IMR-90 (cell line): Measurements from ENCODE around the gene PAM16. TPM values are rescaled to one million over a fixed set of nuclear protein-coding genes. Genes with fewer than 3 reads are reported as not detected.

Source experiments
- ATAC-seq: fragments of 200-7000 bp; cut with Tn5 transposase; 2 replicates; pipeline ENCODE4 v1.9.1; 2020; ENCODE audit warnings: low read depth, mild to moderate bottlenecking, moderate library complexity
- BruUV-seq: library from RNA; stranded (reverse); fragments of 400-500 nt; replicated peaks from 2 replicates; lab custom pipeline; 2021; lab: Mats Ljungman, UMichigan
- CTCF ChIA-PET: fragments of 300-600 bp; formaldehyde crosslinking; extraction: SDS; loops from one replicate; lab custom pipeline; 2021; ENCODE audit warnings: antibody characterized with exemption; lab: Yijun Ruan, JAX
- POLR2A ChIA-PET: fragments of 300-600 bp; sonication (Branson Sonifier 250); formaldehyde crosslinking; loops from one replicate; lab custom pipeline; 2022; ENCODE audit warnings: antibody characterized with exemption; ENCODE audit not compliant: unreplicated experiment; lab: Charles Lee
- DNase-seq: peaks from one replicate; pipeline ENCODE4 v3.0.0; 2013
- H2AFZ ChIP-seq: replicated peaks from 2 replicates; pipeline ENCODE3; 2013; ENCODE audit warnings: low read length, mild to moderate bottlenecking; ENCODE audit not compliant: poor library complexity
- H2AK5ac ChIP-seq: 2 replicates; pipeline ENCODE4 v1.6.1; 2013; ENCODE audit warnings: low read depth, low read length, inconsistent platforms
- H2AK9ac ChIP-seq: replicated peaks from 2 replicates; pipeline ENCODE3; 2013; ENCODE audit warnings: mild to moderate bottlenecking, low read depth, low read length, moderate library complexity; ENCODE audit not compliant: poor library complexity
- H2BK120ac ChIP-seq: 2 replicates; pipeline ENCODE4 v1.6.1; 2013; ENCODE audit warnings: low read depth, low read length, inconsistent platforms
- H2BK15ac ChIP-seq: 3 replicates; pipeline ENCODE4 v1.6.1; 2013; ENCODE audit warnings: low read depth, low read length, inconsistent platforms
- H2BK20ac ChIP-seq: 2 replicates; pipeline ENCODE4 v1.6.1; 2013; ENCODE audit warnings: low read depth, mild to moderate bottlenecking, inconsistent platforms, low read length, moderate library complexity
- H2BK5ac ChIP-seq: 2 replicates; pipeline ENCODE4 v1.6.1; 2013; ENCODE audit warnings: mild to moderate bottlenecking, low read depth, low read length, inconsistent platforms; ENCODE audit not compliant: poor library complexity, severe bottlenecking
- H3K14ac ChIP-seq: replicated peaks from 2 replicates; pipeline ENCODE4 v1.6.1; 2013; ENCODE audit warnings: low read depth, low read length, inconsistent platforms
- H3K18ac ChIP-seq: 2 replicates; pipeline ENCODE4 v1.6.1; 2013; ENCODE audit warnings: low read depth, low read length, control low read depth
- H3K23ac ChIP-seq: 2 replicates; pipeline ENCODE4 v1.6.1; 2013; ENCODE audit warnings: low read depth, low read length, inconsistent platforms
- H3K27ac ChIP-seq: 2 replicates; pipeline ENCODE4 v1.5.1; 2013; ENCODE audit warnings: mild to moderate bottlenecking, control low read depth, low read length; ENCODE audit not compliant: insufficient read depth
- H3K27me3 ChIP-seq: 2 replicates; pipeline ENCODE4 v1.6.1; 2013; ENCODE audit warnings: low read length; ENCODE audit not compliant: control insufficient read depth, insufficient read depth
- H3K36me3 ChIP-seq: 2 replicates; pipeline ENCODE4 v1.6.1; 2013; ENCODE audit warnings: low read length, mixed read lengths; ENCODE audit not compliant: control insufficient read depth, insufficient read depth
- H3K4ac ChIP-seq: 2 replicates; pipeline ENCODE4 v1.6.1; 2013; ENCODE audit warnings: low read depth, low read length, inconsistent platforms
- H3K4me1 ChIP-seq: 2 replicates; pipeline ENCODE4 v1.6.1; 2013; ENCODE audit warnings: low read length, mixed read lengths; ENCODE audit not compliant: control insufficient read depth, insufficient read depth
- H3K4me2 ChIP-seq: 2 replicates; pipeline ENCODE4 v1.6.1; 2013; ENCODE audit warnings: low read depth, mild to moderate bottlenecking, control low read depth, low read length, moderate library complexity
- H3K4me3 ChIP-seq: 2 replicates; pipeline ENCODE4 v1.5.1; 2013; ENCODE audit warnings: low read depth, mild to moderate bottlenecking, control low read depth, low read length, moderate library complexity; ENCODE audit not compliant: insufficient read depth
- H3K56ac ChIP-seq: 2 replicates; pipeline ENCODE4 v1.6.1; 2013; ENCODE audit warnings: low read length, inconsistent platforms; ENCODE audit not compliant: insufficient read depth; ENCODE audit errors: extremely low read depth
- H3K79me1 ChIP-seq, 2 experiments: 2 replicates each; pipeline ENCODE4 v1.6.1; 2013; ENCODE audit warnings: low read length in 2 of 2, inconsistent platforms in 1 of 2, low read depth in 1 of 2
- H3K9ac ChIP-seq: 2 replicates; pipeline ENCODE4 v1.6.1; 2013; ENCODE audit warnings: low read depth, low read length, control low read depth
- H3K9me1 ChIP-seq: 2 replicates; pipeline ENCODE4 v1.6.1; 2013; ENCODE audit warnings: low read length, inconsistent platforms; ENCODE audit not compliant: insufficient read depth
- H3K9me3 ChIP-seq: 2 replicates; pipeline ENCODE4 v1.6.1; 2013; ENCODE audit warnings: low read length; ENCODE audit not compliant: control insufficient read depth, insufficient read depth
- H4K20me1 ChIP-seq: 2 replicates; pipeline ENCODE4 v1.6.1; 2013; ENCODE audit warnings: low read length, inconsistent platforms; ENCODE audit not compliant: insufficient read depth
- H4K5ac ChIP-seq: 2 replicates; pipeline ENCODE4 v1.6.1; 2013; ENCODE audit warnings: mild to moderate bottlenecking, low read depth, low read length, control low read depth
- H4K8ac ChIP-seq, 2 experiments: 2 replicates each; pipeline ENCODE4 v1.6.1; 2013; ENCODE audit warnings: low read depth in 2 of 2, low read length in 2 of 2, control low read depth in 1 of 2, inconsistent platforms in 1 of 2
- H4K91ac ChIP-seq: 2 replicates; pipeline ENCODE4 v1.6.1; 2013; ENCODE audit warnings: low read depth, low read length, inconsistent platforms; ENCODE audit not compliant: insufficient read depth
- MXI1 ChIP-seq: IDR thresholded peaks from 2 replicates; pipeline ENCODE4 v1.6.1; 2012; ENCODE audit warnings: low read depth, mild to moderate bottlenecking, low read length, moderate library complexity, borderline replicate concordance
- WGBS, 2 experiments: methylation state at CpG; one replicate each; pipeline versions ENCODE4 v1.1.5 to v1.1.7; 2013; ENCODE audit warnings: missing lambda C conversion rate in 2 of 2; ENCODE audit not compliant: insufficient read length in 1 of 2; ENCODE audit errors: extremely low coverage in 2 of 2; 5-methylcytosine and 5-hydroxymethylcytosine counted together
- dilution Hi-C: fragments of 300-500 bp; cut with HindIII; formaldehyde crosslinking; loops from one replicate; pipeline ENCODE4 v1.14.3; 2018; ENCODE audit warnings: low sequenced_read_pairs; ENCODE audit not compliant: unreplicated experiment
- in situ Hi-C: fragments of 300-500 bp; cut with MboI; formaldehyde crosslinking; loops from 3 replicates; pipeline ENCODE4 v1.14.3; 2019; ENCODE audit warnings: low sequenced_read_pairs, inconsistent platforms, mixed read lengths
- intact Hi-C: fragments of 100-400 bp; cut with micrococcal nuclease; formaldehyde crosslinking; loops from 2 replicates; pipeline ENCODE4 v1.10.0; 2022
- polyA plus RNA-seq, 3 experiments: library from polyadenylated mRNA; depleted of rRNA; stranded (reverse); fragments of >200 nt; gene quantifications; 2 replicates each; pipeline ENCODE4 v1.2.3, GENCODE V29; 2012; ENCODE audit warnings: low replicate concordance in 1 of 3
- total RNA-seq: library from RNA; depleted of rRNA; stranded (reverse); fragments of >200 nt; gene quantifications from 2 replicates; pipeline ENCODE4 v1.2.3, GENCODE V29; 2012

The PAM16 gene
- total and polyA plus RNA-seq, 2 of the 4 experiments (the other 2 are of a cell fraction) = 17.9 to 48.4 TPM

GRCh38 chr16:4297480-4297879 lies 53.6 kb downstream of the PAM16 start:
- H2BK15ac ChIP-seq = no peak overlapping the region
- no peak overlapping the region for H3K18ac ChIP-seq
- H2BK20ac ChIP-seq = peak overlapping the region; percentile 38
- H2AK9ac ChIP-seq = peak overlapping the region; percentile 5
- BruUV-seq = no TSS peak
- H4K5ac ChIP-seq = no peak overlapping the region
- no peak overlapping the region for H3K4me2 ChIP-seq
- peaks cover 9% of the 10 kb centered on the region; the same call in 1 of the 2 replicates for H3K9me1 ChIP-seq
- intact Hi-C loops (no loop called here), dilution Hi-C loops (no loop called here), in situ Hi-C loops (no loop called here)
- ATAC-seq (no peak), DNase-seq (no peak)
- H3K36me3 ChIP-seq = peaks cover 2% of the 10 kb centered on the region; the same call in 1 of the 2 replicates
- H2BK120ac ChIP-seq = peak overlapping the region; percentile 36
- CTCF ChIA-PET = interaction anchor here (0.6 to 1.2 kb wide), 2 partner anchors 9 to 13 kb away, joined by 3 read pairs; no protein-coding TSS in a partner anchor
- no peak overlapping the region for H3K4me3 ChIP-seq
- H3K56ac ChIP-seq = no peak overlapping the region
- peak overlapping the region; percentile 52; the same call in 1 of the 2 replicates for H4K91ac ChIP-seq
- H2BK5ac ChIP-seq = no peak overlapping the region
- H2AFZ ChIP-seq = no peak overlapping the region
- no peak overlapping the region for H3K27ac ChIP-seq
- H3K4me1 ChIP-seq = peaks cover 24% of the 10 kb centered on the region
- no peaks in the 10 kb centered on the region for H3K27me3 ChIP-seq
- peak overlapping the region; percentile 52 for H3K4ac ChIP-seq
- peaks cover 3% of the 10 kb centered on the region; the same call in 1 of the 2 replicates for H4K20me1 ChIP-seq
- no peak overlapping the region for H3K9ac ChIP-seq
- no peak for TF ChIP-seq MXI1
- no peak overlapping the region for H3K23ac ChIP-seq
- peak overlapping the region; percentile 16; the same call in 1 of the 2 replicates for H3K14ac ChIP-seq
- peak overlapping the region; percentile 89 for H2AK5ac ChIP-seq
- POLR2A ChIA-PET = no interaction called here
- no peaks in the 10 kb centered on the region for H3K9me3 ChIP-seq
- 100% methylated on average over 1 of the region's 6 CpGs; no CpG with 5 or more reads in 1 of the 2 experiments for WGBS, 2 experiments
- peak overlapping the region in 1 of 2 experiments; percentile 66; a peak in 1 of 4 replicates for H4K8ac ChIP-seq
- H3K79me1 ChIP-seq = peaks cover 0 to 30% of the 10 kb centered on the region in 2 experiments; a peak in 2 of 4 replicates
